DMS153 treated with DMSO at 0.1 percent for 48 hours (cell line): ENCODE results near the gene CLSTN2.

Source experiments
- DNase-seq: peaks from one replicate; lab custom pipeline; 2025; ENCODE audit not compliant: unreplicated experiment; lab: John Stamatoyannopoulos, UW

CLSTN2 gene

GRCh38 chr3:140332131-140332530 lies 397.1 kb downstream of the CLSTN2 start:
- no peak for DNase-seq

GRCh38 chr3:140334132-140334929 lies 399.3 kb downstream of the CLSTN2 start:
- DNase-seq = no peak

GRCh38 chr3:140336465-140336864 lies 401.5 kb downstream of the CLSTN2 start:
- DNase-seq = no peak

GRCh38 chr3:140338916-140339315 lies 403.9 kb downstream of the CLSTN2 start:
- no peak for DNase-seq

GRCh38 chr3:140341203-140341602 lies 406.2 kb downstream of the CLSTN2 start:
- no peak for DNase-seq

- no peak for DNase-seq
These were observed 406.9 kb downstream of the CLSTN2 start for GRCh38 chr3:140341817-140342403.

GRCh38 chr3:140342668-140343067 lies 407.7 kb downstream of the CLSTN2 start:
- no peak for DNase-seq

GRCh38 chr3:140343211-140344081 lies 408.5 kb downstream of the CLSTN2 start:
- no peak for DNase-seq

- DNase-seq = no peak
These were observed 409.1 kb downstream of the CLSTN2 start for GRCh38 chr3:140344082-140344454.

GRCh38 chr3:140344601-140345205 lies 409.7 kb downstream of the CLSTN2 start:
- no peak for DNase-seq

- DNase-seq = no peak
These were observed 412.2 kb downstream of the CLSTN2 start for GRCh38 chr3:140347151-140347550.

GRCh38 chr3:140349938-140350337 lies 415.0 kb downstream of the CLSTN2 start:
- no peak for DNase-seq

GRCh38 chr3:140351466-140351865 lies 416.5 kb downstream of the CLSTN2 start:
- DNase-seq = no peak

GRCh38 chr3:140355481-140355880 lies 420.5 kb downstream of the CLSTN2 start:
- no peak for DNase-seq

GRCh38 chr3:140358686-140359085 lies 423.7 kb downstream of the CLSTN2 start:
- no peak for DNase-seq

- DNase-seq = no peak
These were observed 424.4 kb downstream of the CLSTN2 start for GRCh38 chr3:140359233-140359995.

- DNase-seq = no peak
These were observed 425.3 kb downstream of the CLSTN2 start for GRCh38 chr3:140360332-140360731.

GRCh38 chr3:140363801-140364200 lies 428.8 kb downstream of the CLSTN2 start:
- DNase-seq = peak; percentile 15

- DNase-seq = no peak
These were observed 431.1 kb downstream of the CLSTN2 start for GRCh38 chr3:140365872-140366697.
